WERI-Rb-1 (cell line): ENCODE results near the gene LGALS4.
"Not testable (repeated sequence)": the region's sequence is repeated elsewhere in the genome, so short reads cannot be mapped to it uniquely, and the experiment has no call there.

ENCODE experiments used
- DNase-seq: peaks from one replicate; pipeline ENCODE4 v3.0.0-alpha.2; 2020
- H3K27ac ChIP-seq: fragments of 250-450 bp; sonication (Bioruptor Pico); 2 replicates; pipeline ENCODE4 v1.5.1; 2020; ENCODE audit warnings: mild to moderate bottlenecking, moderate library complexity
- H3K27me3 ChIP-seq: fragments of 250-450 bp; sonication (Bioruptor Pico); 2 replicates; pipeline ENCODE4 v1.5.1; 2021; ENCODE audit warnings: mild to moderate bottlenecking, low read depth, moderate library complexity; ENCODE audit not compliant: insufficient read depth, severe bottlenecking
- H3K36me3 ChIP-seq: fragments of 250-450 bp; sonication (Bioruptor Pico); 2 replicates; pipeline ENCODE4 v1.5.1; 2020; ENCODE audit warnings: mild to moderate bottlenecking, moderate library complexity
- H3K4me3 ChIP-seq: 2 replicates; pipeline ENCODE4 v1.5.1; 2011; ENCODE audit warnings: low read depth, mild to moderate bottlenecking, control low read depth, low read length
- H3K9me3 ChIP-seq: fragments of 250-450 bp; sonication (Bioruptor Pico); 2 replicates; pipeline ENCODE4 v1.5.1; 2021; ENCODE audit warnings: mild to moderate bottlenecking, moderate library complexity; ENCODE audit not compliant: severe bottlenecking
- CTCF ChIP-seq: IDR thresholded peaks from 2 replicates; pipeline ENCODE4 v1.5.1; 2011; ENCODE audit warnings: low read depth, mild to moderate bottlenecking, control low read depth, inconsistent platforms, low read length

LGALS4 gene

GRCh38 chr19:38809592-38810252 is 3.0 kb downstream of the LGALS4 start:
- no peak for TF ChIP-seq CTCF
- H3K9me3 ChIP-seq: no peaks in the 10 kb centered on the region
- H3K27ac ChIP-seq: no peak overlapping the region
- no peak overlapping the region for H3K4me3 ChIP-seq
- H3K36me3 ChIP-seq: peaks cover 1% of the 10 kb centered on the region
- H3K27me3 ChIP-seq: no peaks in the 10 kb centered on the region
- DNase-seq: no peak

GRCh38 chr19:38808741-38809140 is 4.0 kb downstream of the LGALS4 start:
- no peak for TF ChIP-seq CTCF
- Histone ChIP-seq H3K36me3 (no peaks in the 10 kb centered on the region; the same call in 1 of the 2 replicates), H3K27me3 (no peaks in the 10 kb centered on the region), H3K27ac (peak overlapping the region; percentile 77), H3K9me3 (no peaks in the 10 kb centered on the region), H3K4me3 (no peak overlapping the region)
- no peak for DNase-seq

- H3K27me3 ChIP-seq, H3K36me3 ChIP-seq, H3K9me3 ChIP-seq, H3K4me3 ChIP-seq: not testable (repeated sequence)
- DNase-seq: peak; percentile 61
- peak overlapping the region; percentile 77 for H3K27ac ChIP-seq
Observed at GRCh38 chr19:38807374-38808098, 5.2 kb downstream of the LGALS4 start.

- Histone ChIP-seq H3K4me3 (no peak overlapping the region), H3K36me3 (no peaks in the 10 kb centered on the region), H3K9me3 (no peaks in the 10 kb centered on the region), H3K27ac (no peak overlapping the region), H3K27me3 (no peaks in the 10 kb centered on the region)
- no peak for TF ChIP-seq CTCF
- peak; percentile 30 for DNase-seq
Observed at GRCh38 chr19:38806371-38806770, 6.4 kb downstream of the LGALS4 start.

GRCh38 chr19:38805180-38805579 is 7.6 kb downstream of the LGALS4 start:
- TF ChIP-seq CTCF: no peak
- H3K9me3 ChIP-seq: no peaks in the 10 kb centered on the region
- no peaks in the 10 kb centered on the region for H3K27me3 ChIP-seq
- H3K27ac ChIP-seq: no peak overlapping the region
- DNase-seq: no peak
- H3K4me3 ChIP-seq: no peak overlapping the region
- no peaks in the 10 kb centered on the region for H3K36me3 ChIP-seq

GRCh38 chr19:38803543-38803942 is 9.2 kb downstream of the LGALS4 start:
- Histone ChIP-seq H3K9me3 (no peaks in the 10 kb centered on the region), H3K27ac (no peak overlapping the region), H3K4me3 (no peak overlapping the region), H3K36me3 (no peaks in the 10 kb centered on the region), H3K27me3 (no peaks in the 10 kb centered on the region)
- DNase-seq: no peak
- no peak for TF ChIP-seq CTCF
